ENCODE results near the gene PRRT1B. TPM values are rescaled to one million over a fixed set of nuclear protein-coding genes. Genes with fewer than 3 reads are reported as not detected.
A peak's percentile ranks its signal among the peaks of the same experiment; 100 is the strongest.

The PRRT1B gene
- total and polyA plus RNA-seq, 2 of the 4 experiments (the other 2 are of a cell fraction): not detected

DNA sequence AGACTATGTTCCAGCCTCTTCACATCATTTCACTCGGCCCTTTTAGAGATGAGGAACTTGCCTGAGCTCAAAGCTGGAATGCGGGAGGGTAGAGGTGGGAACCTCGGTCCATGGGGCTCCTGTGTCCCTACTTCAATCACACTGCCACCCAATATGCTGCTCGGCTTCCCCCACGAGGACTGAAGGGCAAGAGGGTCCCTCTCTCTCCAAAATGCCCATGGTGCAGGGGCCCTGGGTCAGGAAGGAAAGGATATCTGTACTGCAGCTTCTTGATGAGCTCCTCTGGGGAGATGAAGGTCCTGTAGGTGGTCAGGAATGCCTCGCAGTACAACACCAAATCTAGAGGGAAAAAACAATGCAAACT, 46.5 kb downstream of the PRRT1B start:
- ATAC-seq (ENCODE audit: low read depth): no peak
- H3K36me3 ChIP-seq (ENCODE audit: control insufficient read depth, insufficient read depth, low read length): peaks cover 43% of the 10 kb centered on the region
- H3K4me1 ChIP-seq (ENCODE audit: control insufficient read depth, insufficient read depth, low read length): 0 out of 2 replicates have a peak, but pooled peaks cover 3% of the 10 kb centered on the region
- H3K18ac ChIP-seq (ENCODE audit: low read depth, low read length): no peak overlapping the region
- H4K91ac ChIP-seq (ENCODE audit: insufficient read depth, low read depth, low read length): no peak overlapping the region
- no peak overlapping the region for H3K27ac ChIP-seq (ENCODE audit: insufficient read depth, low read length)
- H3K4me2 ChIP-seq (ENCODE audit: low read depth, low read length): no peak overlapping the region
- no peaks in the 10 kb centered on the region for H3K9me3 ChIP-seq (ENCODE audit: control insufficient read depth, insufficient read depth, low read length)
- no peak for TF ChIP-seq NFE2L2 (IDR thresholded peaks at IDR 0.05; ENCODE audit: low read depth, low read length)
- no peak for TF ChIP-seq SMC3 (IDR thresholded peaks at IDR 0.05; ENCODE audit: low read depth, low read length)
- TF ChIP-seq, protein P1, sequence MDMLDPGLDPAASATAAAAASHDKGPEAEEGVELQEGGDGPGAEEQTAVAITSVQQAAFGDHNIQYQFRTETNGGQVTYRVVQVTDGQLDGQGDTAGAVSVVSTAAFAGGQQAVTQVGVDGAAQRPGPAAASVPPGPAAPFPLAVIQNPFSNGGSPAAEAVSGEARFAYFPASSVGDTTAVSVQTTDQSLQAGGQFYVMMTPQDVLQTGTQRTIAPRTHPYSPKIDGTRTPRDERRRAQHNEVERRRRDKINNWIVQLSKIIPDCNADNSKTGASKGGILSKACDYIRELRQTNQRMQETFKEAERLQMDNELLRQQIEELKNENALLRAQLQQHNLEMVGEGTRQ (IDR thresholded peaks at IDR 0.05; ENCODE audit: low read depth, low read length): no peak
- no peak for TF ChIP-seq RAD21 (IDR thresholded peaks at IDR 0.05; ENCODE audit: low read length)
- H4K8ac ChIP-seq (ENCODE audit: low read depth in 2 of 2, low read length in 2 of 2): no peak overlapping the region
- BruUV-seq (replicated peaks): no TSS peak
- dilution Hi-C loops (cut with HindIII; ENCODE audit: low sequenced_read_pairs, unreplicated experiment): no loop called here
- peak overlapping the region; percentile 78 for H2AK9ac ChIP-seq (replicated peaks; ENCODE audit: low read depth, low read length, poor library complexity)
- H2BK20ac ChIP-seq (ENCODE audit: low read depth, low read length): no peak overlapping the region
- H3K79me1 ChIP-seq (ENCODE audit: low read depth in 1 of 2, low read length in 2 of 2): no peaks in the 10 kb centered on the region
- no peak for DNase-seq
- ChIA-PET POLR2A (ENCODE audit: unreplicated experiment) (no interaction called here), CTCF (interaction anchor here (0.6 to 1.7 kb wide), 8 partner anchors 10 to 170 kb away, joined by 3 to 6 read pairs (median 4); no protein-coding TSS in a partner anchor)
- H3K56ac ChIP-seq (ENCODE audit: extremely low read depth, insufficient read depth, low read length): no peak overlapping the region
- intact Hi-C loops (cut with micrococcal nuclease): loop anchor here (1.0 to 5.0 kb wide), 3 partner anchors 65 to 155 kb away; no protein-coding TSS in a partner anchor
- no CpG with 5 or more reads among the region's 6 CpGs for WGBS, 2 experiments (ENCODE audit: extremely low coverage in 2 of 2, insufficient read length in 1 of 2)
- H3K14ac ChIP-seq (replicated peaks; ENCODE audit: low read depth, low read length): no peak overlapping the region
- in situ Hi-C loops (cut with MboI; ENCODE audit: low sequenced_read_pairs): loop anchor here (5.0 to 25.0 kb wide), 2 partner anchors 150 to 670 kb away; partner anchors contain the start of gene RAPGEF1
- no peak overlapping the region for H3K9ac ChIP-seq (ENCODE audit: low read depth, low read length)
- H2AFZ ChIP-seq (replicated peaks; ENCODE audit: low read length, poor library complexity): no peak overlapping the region
- H3K4me3 ChIP-seq (ENCODE audit: insufficient read depth, low read depth, low read length): no peak overlapping the region
- H2AK5ac ChIP-seq (ENCODE audit: low read depth, low read length): peak overlapping the region; percentile 73; the same call in 1 of the 2 replicates
- no peak overlapping the region for H4K5ac ChIP-seq (ENCODE audit: low read depth, low read length)
- H2BK15ac ChIP-seq (ENCODE audit: low read depth, low read length): no peak overlapping the region
- H3K4ac ChIP-seq (ENCODE audit: low read depth, low read length): no peak overlapping the region
- H3K9me1 ChIP-seq (ENCODE audit: insufficient read depth, low read length): peaks cover 6% of the 10 kb centered on the region; the same call in 1 of the 2 replicates
- H3K23ac ChIP-seq (ENCODE audit: low read depth, low read length): no peak overlapping the region
- H3K27me3 ChIP-seq (ENCODE audit: control insufficient read depth, insufficient read depth, low read length): no peaks in the 10 kb centered on the region
- H2BK120ac ChIP-seq (ENCODE audit: low read depth, low read length): no peak overlapping the region
- H4K20me1 ChIP-seq (ENCODE audit: insufficient read depth, low read length): no peaks in the 10 kb centered on the region; the same call in 1 of the 2 replicates
- no peak overlapping the region for H2BK5ac ChIP-seq (ENCODE audit: low read depth, low read length, poor library complexity, severe bottlenecking)

Data from IMR-90 (cell line).